Epithelial cell of esophagus (primary cell): Measurements from ENCODE around the gene COL8A2.

Source experiments
- DNase-seq: peaks from one replicate; pipeline ENCODE4 v3.0.0; 2010; ENCODE audit warnings: low read depth
- H3K4me3 ChIP-seq: 2 replicates; pipeline ENCODE4 v1.5.1; 2011; ENCODE audit warnings: mild to moderate bottlenecking, low read length, control low read depth
- CTCF ChIP-seq: IDR thresholded peaks from 2 replicates; pipeline ENCODE4 v1.5.1; 2011; ENCODE audit warnings: low read depth, mild to moderate bottlenecking, low read length, control low read depth, inconsistent platforms; ENCODE audit not compliant: insufficient read depth; ENCODE audit errors: missing control alignments

The COL8A2 gene

GRCh38 chr1:36111151-36111550 is 13.9 kb downstream of the COL8A2 start:
- TF ChIP-seq CTCF, result no peak
- no peak for DNase-seq
- H3K4me3 ChIP-seq, result no peak overlapping the region

GRCh38 chr1:36109041-36109679 is 15.9 kb downstream of the COL8A2 start:
- DNase-seq, result peak; percentile 79
- H3K4me3 ChIP-seq, result no peak overlapping the region
- TF ChIP-seq CTCF, result no peak

DNA sequence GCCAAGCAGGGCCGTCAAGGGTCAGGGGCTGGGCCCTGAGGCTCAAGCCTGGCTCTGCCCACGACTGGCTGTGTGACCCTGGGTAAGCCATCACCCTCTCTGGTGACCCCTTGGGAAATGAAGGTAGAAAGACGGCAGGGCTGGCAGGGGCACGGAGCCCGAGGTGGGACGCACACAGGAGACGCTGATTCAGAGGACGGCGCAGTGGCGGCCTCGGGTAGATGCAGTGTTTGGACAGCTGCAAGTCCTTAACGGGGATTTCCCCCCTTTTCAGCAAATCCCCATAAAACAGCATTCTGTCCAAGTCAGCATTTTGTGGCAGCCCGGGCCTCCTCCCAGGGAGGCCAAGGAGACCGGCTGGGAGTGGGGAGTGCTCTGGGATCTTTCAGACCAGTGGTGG is 16.7 kb downstream of the COL8A2 start:
- no peak for DNase-seq
- no peak overlapping the region for H3K4me3 ChIP-seq
- no peak for TF ChIP-seq CTCF

- no peak overlapping the region for H3K4me3 ChIP-seq
- DNase-seq, result no peak
- no peak for TF ChIP-seq CTCF
These were observed 17.6 kb downstream of the COL8A2 start for GRCh38 chr1:36107394-36107793.

GRCh38 chr1:36106269-36106668 is 18.8 kb downstream of the COL8A2 start:
- no peak overlapping the region for H3K4me3 ChIP-seq
- no peak for DNase-seq
- TF ChIP-seq CTCF, result no peak

DNA sequence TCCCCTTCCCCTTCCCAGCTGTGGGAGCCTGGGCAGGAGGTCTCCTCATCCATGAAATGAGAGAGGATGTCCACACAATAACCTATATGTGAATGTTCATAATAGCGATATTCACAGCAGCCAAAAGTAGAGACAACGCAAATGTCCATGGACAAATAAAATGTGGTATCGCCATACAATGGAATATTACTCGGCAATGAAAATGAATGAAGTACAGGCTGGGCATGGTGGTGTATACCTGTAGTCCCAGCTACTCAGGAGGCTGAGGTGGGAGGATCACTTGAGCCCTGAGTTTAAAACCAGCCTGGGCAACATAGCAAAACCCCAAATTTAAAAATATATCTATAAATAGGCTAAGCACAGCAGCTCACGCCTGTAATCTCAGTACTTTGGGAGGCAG is 23.5 kb downstream of the COL8A2 start:
- no peak overlapping the region for H3K4me3 ChIP-seq
- no peak for TF ChIP-seq CTCF
- no peak for DNase-seq

- TF ChIP-seq CTCF, result no peak
- no peak for DNase-seq
- H3K4me3 ChIP-seq, result no peak overlapping the region
These were observed 24.6 kb downstream of the COL8A2 start for GRCh38 chr1:36100376-36100775.
